Body of pancreas (tissue), 4 donors: ENCODE results near the gene SLC25A13.

Source experiments
- POLR2A ChIP-seq, 3 donors: fragments of 450-650 bp; IDR thresholded peaks; one replicate each; pipeline ENCODE4 v1.6.1; 2016; ENCODE audit warnings: antibody characterized with exemption in 3 of 3, mild to moderate bottlenecking in 2 of 3
- TF ChIP-seq, protein P1 (sequence below), 7 experiments: fragments of 450-650 bp in 4 of 7; fragments of 200-600 bp in 3 of 7; sonication (generic) in 3 of 7; IDR thresholded peaks; one replicate each; pipeline ENCODE4 v1.5.1; 2016 to 2019; ENCODE audit warnings: antibody characterized with exemption in 7 of 7

- TF ChIP-seq POLR2A (IDR thresholded peaks at IDR 0.05) = no peak
- TF ChIP-seq, protein P1, sequence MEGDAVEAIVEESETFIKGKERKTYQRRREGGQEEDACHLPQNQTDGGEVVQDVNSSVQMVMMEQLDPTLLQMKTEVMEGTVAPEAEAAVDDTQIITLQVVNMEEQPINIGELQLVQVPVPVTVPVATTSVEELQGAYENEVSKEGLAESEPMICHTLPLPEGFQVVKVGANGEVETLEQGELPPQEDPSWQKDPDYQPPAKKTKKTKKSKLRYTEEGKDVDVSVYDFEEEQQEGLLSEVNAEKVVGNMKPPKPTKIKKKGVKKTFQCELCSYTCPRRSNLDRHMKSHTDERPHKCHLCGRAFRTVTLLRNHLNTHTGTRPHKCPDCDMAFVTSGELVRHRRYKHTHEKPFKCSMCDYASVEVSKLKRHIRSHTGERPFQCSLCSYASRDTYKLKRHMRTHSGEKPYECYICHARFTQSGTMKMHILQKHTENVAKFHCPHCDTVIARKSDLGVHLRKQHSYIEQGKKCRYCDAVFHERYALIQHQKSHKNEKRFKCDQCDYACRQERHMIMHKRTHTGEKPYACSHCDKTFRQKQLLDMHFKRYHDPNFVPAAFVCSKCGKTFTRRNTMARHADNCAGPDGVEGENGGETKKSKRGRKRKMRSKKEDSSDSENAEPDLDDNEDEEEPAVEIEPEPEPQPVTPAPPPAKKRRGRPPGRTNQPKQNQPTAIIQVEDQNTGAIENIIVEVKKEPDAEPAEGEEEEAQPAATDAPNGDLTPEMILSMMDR (IDR thresholded peaks at IDR 0.05) = no peak
These were observed 34.3 kb downstream of the SLC25A13 start for GRCh38 chr7:96287559-96287958.
